ENCODE results near the gene SARS2. TPM values are rescaled to one million over a fixed set of nuclear protein-coding genes. Genes with fewer than 3 reads are reported as not detected.

SARS2 gene
- total and polyA plus RNA-seq, 4 donors = 15.9 to 19.2 (median 17.1) TPM

- no peak for DNase-seq (ENCODE audit: low spot score)
- H3K36me3 ChIP-seq (ENCODE audit: control insufficient read depth in 4 of 4, insufficient read depth in 3 of 4, low read depth in 1 of 4, low read length in 3 of 4) = no peaks in the 10 kb centered on the region
- no peak for TF ChIP-seq JUND (IDR thresholded peaks at IDR 0.05)
- TF ChIP-seq EGR1 (IDR thresholded peaks at IDR 0.05; ENCODE audit: low read depth in 2 of 2) = no peak
- TF ChIP-seq, protein P1, sequence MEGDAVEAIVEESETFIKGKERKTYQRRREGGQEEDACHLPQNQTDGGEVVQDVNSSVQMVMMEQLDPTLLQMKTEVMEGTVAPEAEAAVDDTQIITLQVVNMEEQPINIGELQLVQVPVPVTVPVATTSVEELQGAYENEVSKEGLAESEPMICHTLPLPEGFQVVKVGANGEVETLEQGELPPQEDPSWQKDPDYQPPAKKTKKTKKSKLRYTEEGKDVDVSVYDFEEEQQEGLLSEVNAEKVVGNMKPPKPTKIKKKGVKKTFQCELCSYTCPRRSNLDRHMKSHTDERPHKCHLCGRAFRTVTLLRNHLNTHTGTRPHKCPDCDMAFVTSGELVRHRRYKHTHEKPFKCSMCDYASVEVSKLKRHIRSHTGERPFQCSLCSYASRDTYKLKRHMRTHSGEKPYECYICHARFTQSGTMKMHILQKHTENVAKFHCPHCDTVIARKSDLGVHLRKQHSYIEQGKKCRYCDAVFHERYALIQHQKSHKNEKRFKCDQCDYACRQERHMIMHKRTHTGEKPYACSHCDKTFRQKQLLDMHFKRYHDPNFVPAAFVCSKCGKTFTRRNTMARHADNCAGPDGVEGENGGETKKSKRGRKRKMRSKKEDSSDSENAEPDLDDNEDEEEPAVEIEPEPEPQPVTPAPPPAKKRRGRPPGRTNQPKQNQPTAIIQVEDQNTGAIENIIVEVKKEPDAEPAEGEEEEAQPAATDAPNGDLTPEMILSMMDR (IDR thresholded peaks at IDR 0.05; ENCODE audit: low read depth, low read length, missing input control) = no peak
- TF ChIP-seq, protein P2, sequence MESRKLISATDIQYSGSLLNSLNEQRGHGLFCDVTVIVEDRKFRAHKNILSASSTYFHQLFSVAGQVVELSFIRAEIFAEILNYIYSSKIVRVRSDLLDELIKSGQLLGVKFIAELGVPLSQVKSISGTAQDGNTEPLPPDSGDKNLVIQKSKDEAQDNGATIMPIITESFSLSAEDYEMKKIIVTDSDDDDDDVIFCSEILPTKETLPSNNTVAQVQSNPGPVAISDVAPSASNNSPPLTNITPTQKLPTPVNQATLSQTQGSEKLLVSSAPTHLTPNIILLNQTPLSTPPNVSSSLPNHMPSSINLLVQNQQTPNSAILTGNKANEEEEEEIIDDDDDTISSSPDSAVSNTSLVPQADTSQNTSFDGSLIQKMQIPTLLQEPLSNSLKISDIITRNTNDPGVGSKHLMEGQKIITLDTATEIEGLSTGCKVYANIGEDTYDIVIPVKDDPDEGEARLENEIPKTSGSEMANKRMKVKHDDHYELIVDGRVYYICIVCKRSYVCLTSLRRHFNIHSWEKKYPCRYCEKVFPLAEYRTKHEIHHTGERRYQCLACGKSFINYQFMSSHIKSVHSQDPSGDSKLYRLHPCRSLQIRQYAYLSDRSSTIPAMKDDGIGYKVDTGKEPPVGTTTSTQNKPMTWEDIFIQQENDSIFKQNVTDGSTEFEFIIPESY (IDR thresholded peaks at IDR 0.05) = no peak
- TF ChIP-seq TAF1 (conservative IDR thresholded peaks at IDR 0.05) = no peak
- TF ChIP-seq, protein P3, sequence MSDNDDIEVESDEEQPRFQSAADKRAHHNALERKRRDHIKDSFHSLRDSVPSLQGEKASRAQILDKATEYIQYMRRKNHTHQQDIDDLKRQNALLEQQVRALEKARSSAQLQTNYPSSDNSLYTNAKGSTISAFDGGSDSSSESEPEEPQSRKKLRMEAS (IDR thresholded peaks at IDR 0.05) = no peak
- TF ChIP-seq FOXA2 (IDR thresholded peaks at IDR 0.05) = no peak
- no peak for TF ChIP-seq RAD21 (IDR thresholded peaks at IDR 0.05)
- TF ChIP-seq HNF4A (conservative IDR thresholded peaks at IDR 0.05) = no peak
- TF ChIP-seq RXRA (IDR thresholded peaks at IDR 0.05) = no peak
- no peak for TF ChIP-seq FOXA1 (IDR thresholded peaks at IDR 0.05)
- no peak for TF ChIP-seq HNF4G (IDR thresholded peaks at IDR 0.05)
- TF ChIP-seq, protein P4, sequence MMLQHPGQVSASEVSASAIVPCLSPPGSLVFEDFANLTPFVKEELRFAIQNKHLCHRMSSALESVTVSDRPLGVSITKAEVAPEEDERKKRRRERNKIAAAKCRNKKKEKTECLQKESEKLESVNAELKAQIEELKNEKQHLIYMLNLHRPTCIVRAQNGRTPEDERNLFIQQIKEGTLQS (IDR thresholded peaks at IDR 0.05) = no peak
- TF ChIP-seq NR2F2 (IDR thresholded peaks at IDR 0.05) = no peak
- no peaks in the 10 kb centered on the region for H3K9me3 ChIP-seq (ENCODE audit: control insufficient read depth in 4 of 4, low read length in 3 of 4)
- no peak overlapping the region for H3K9ac ChIP-seq (ENCODE audit: low read depth in 1 of 2, low read length in 2 of 2)
- H3K4me3 ChIP-seq (ENCODE audit: low read depth in 1 of 3, low read length in 3 of 3) = no peak overlapping the region
- peaks cover 0 to 20% (median 13%) of the 10 kb centered on the region in 4 donors for H3K4me1 ChIP-seq (ENCODE audit: control insufficient read depth in 4 of 4, insufficient read depth in 4 of 4, low read length in 3 of 4)
- WGBS = 91% methylated on average over 10 of the region's 10 CpGs
- H3K27me3 ChIP-seq (ENCODE audit: control insufficient read depth in 4 of 4, insufficient read depth in 4 of 4, low read length in 3 of 4) = no peaks in the 10 kb centered on the region
- no peak overlapping the region for H3K27ac ChIP-seq (ENCODE audit: low read depth in 1 of 2, low read length in 2 of 2)
Measured at GRCh38 chr19:38867171-38867780, 63.3 kb downstream of the SARS2 start.

Other genes starting within 250 kb of the SARS2 start
- gene CAPN12, start 186.3 kb downstream of the SARS2 start, total RNA-seq = 10 to 100 TPM in 1 of 2 donors, 1 to 10 TPM in 1; 5.3 to 28.7 TPM
- gene CAPN12, start 186.3 kb downstream of the SARS2 start, polyA plus RNA-seq = 10 to 100 TPM in 1 of 2 donors, 1 to 10 TPM in 1; 3.8 to 12.3 TPM
- gene LGALS7, start 157.2 kb downstream of the SARS2 start, total RNA-seq = not detected
- gene LGALS7, start 157.2 kb downstream of the SARS2 start, polyA plus RNA-seq = not detected
- not detected for gene LGALS7B, start 141.6 kb downstream of the SARS2 start, total RNA-seq
- under 1 TPM in 1 of 2 donors, not detected in 1; 0.36 TPM for gene LGALS7B, start 141.6 kb downstream of the SARS2 start, polyA plus RNA-seq
- 10 to 100 TPM in 1 of 2 donors, under 1 TPM in 1; 0.42 to 13.7 TPM for gene LGALS4, start 117.8 kb downstream of the SARS2 start, total RNA-seq
- gene LGALS4, start 117.8 kb downstream of the SARS2 start, polyA plus RNA-seq = 10 to 100 TPM; 10.5 to 40.6 TPM
- 100 to 1,000 TPM; 226 to 259 TPM for gene ECH1, start 99.0 kb downstream of the SARS2 start, total RNA-seq
- gene ECH1, start 99.0 kb downstream of the SARS2 start, polyA plus RNA-seq = 1,000 to 10,000 TPM in 1 of 2 donors, 100 to 1,000 TPM in 1; 581 to 1,082 TPM
- 100 to 1,000 TPM; 115 to 166 TPM for gene HNRNPL, start 80.8 kb downstream of the SARS2 start, total RNA-seq
- gene HNRNPL, start 80.8 kb downstream of the SARS2 start, polyA plus RNA-seq = 10 to 100 TPM; 50.4 to 76.5 TPM
- gene RINL, start 52.5 kb downstream of the SARS2 start, total RNA-seq = 1 to 10 TPM; 4.9 to 5.5 TPM
- 1 to 10 TPM; 5.5 to 8.7 TPM for gene RINL, start 52.5 kb downstream of the SARS2 start, polyA plus RNA-seq
- 10 to 100 TPM; 21.8 to 42.2 TPM for gene SIRT2, start 31.1 kb downstream of the SARS2 start, total RNA-seq
- gene SIRT2, start 31.1 kb downstream of the SARS2 start, polyA plus RNA-seq = 10 to 100 TPM; 26.1 to 27.6 TPM
- gene NFKBIB, start 30.8 kb downstream of the SARS2 start, total RNA-seq = 10 to 100 TPM; 10.0 to 19.7 TPM
- 10 to 100 TPM in 1 of 2 donors, 1 to 10 TPM in 1; 8.0 to 25.4 TPM for gene NFKBIB, start 30.8 kb downstream of the SARS2 start, polyA plus RNA-seq
- under 1 TPM; 0.08 to 0.14 TPM for gene CCER2, start 18.6 kb downstream of the SARS2 start, total RNA-seq
- under 1 TPM in 1 of 2 donors, not detected in 1; 0.16 TPM for gene CCER2, start 18.6 kb downstream of the SARS2 start, polyA plus RNA-seq
- gene MRPS12, start 181 bp upstream of the SARS2 start, total RNA-seq = 10 to 100 TPM; 19.0 to 20.2 TPM
- gene MRPS12, start 181 bp upstream of the SARS2 start, polyA plus RNA-seq = 10 to 100 TPM; 59.6 to 62.0 TPM
- gene FBXO17, start 45.0 kb upstream of the SARS2 start, total RNA-seq = 10 to 100 TPM; 21.3 to 31.9 TPM
- 10 to 100 TPM; 19.7 to 25.6 TPM for gene FBXO17, start 45.0 kb upstream of the SARS2 start, polyA plus RNA-seq
- gene FBXO27, start 101.8 kb upstream of the SARS2 start, total RNA-seq = 1 to 10 TPM; 3.1 to 4.3 TPM
- 1 to 10 TPM; 2.1 to 5.0 TPM for gene FBXO27, start 101.8 kb upstream of the SARS2 start, polyA plus RNA-seq
- gene ACP7, start 153.6 kb upstream of the SARS2 start, total RNA-seq = under 1 TPM in 1 of 2 donors, not detected in 1; 0.05 TPM
- not detected for gene ACP7, start 153.6 kb upstream of the SARS2 start, polyA plus RNA-seq
- gene PAK4, start 195.0 kb upstream of the SARS2 start, total RNA-seq = 1 to 10 TPM; 5.4 to 9.5 TPM
- 10 to 100 TPM in 1 of 2 donors, 1 to 10 TPM in 1; 6.0 to 16.6 TPM for gene PAK4, start 195.0 kb upstream of the SARS2 start, polyA plus RNA-seq